Neural cell (in vitro differentiated cells): ENCODE data around the gene LRP5.

Experiments
- SMC3 ChIP-seq: fragments of 450-650 bp; conservative IDR thresholded peaks from 2 replicates; pipeline ENCODE4 v1.6.1; 2014; ENCODE audit warnings: antibody characterized with exemption, mild to moderate bottlenecking, moderate library complexity; ENCODE audit not compliant: poor library complexity
- TF ChIP-seq, protein P1 (sequence below): fragments of 450-650 bp; IDR thresholded peaks from 2 replicates; pipeline ENCODE4 v1.5.1; 2014; ENCODE audit warnings: antibody characterized with exemption, mild to moderate bottlenecking, moderate library complexity; ENCODE audit not compliant: poor library complexity, severe bottlenecking

DNA sequence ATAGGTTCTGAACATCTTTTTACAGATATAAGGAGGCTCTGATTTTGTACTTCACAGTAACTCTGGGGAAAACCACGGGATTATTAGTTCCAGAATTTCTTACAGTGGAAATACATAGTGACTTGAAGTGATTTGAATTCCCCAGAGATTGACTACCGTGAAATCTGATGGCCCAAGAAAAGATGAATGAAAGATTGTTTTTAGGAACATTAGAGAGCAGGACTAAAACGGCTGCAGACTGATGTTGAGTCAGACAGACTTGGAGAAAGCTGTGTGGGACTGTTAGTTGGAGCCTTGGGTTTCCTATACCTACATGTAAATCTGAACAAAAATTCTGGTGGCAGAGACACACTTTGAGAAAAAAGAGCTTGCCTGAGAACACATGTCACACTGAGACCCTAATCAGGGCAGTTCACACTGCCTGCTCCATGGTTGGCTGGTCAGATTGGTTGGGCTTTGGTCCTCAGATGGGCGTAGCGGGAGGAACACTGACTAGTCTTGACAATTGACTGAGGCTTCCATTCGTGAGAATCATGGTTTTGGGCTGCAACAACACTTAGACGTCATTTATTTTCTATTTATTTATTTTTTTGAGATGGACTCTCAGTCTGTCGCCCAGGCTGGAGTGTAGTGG lies 154.9 kb downstream of the LRP5 start:
- TF ChIP-seq, protein P1, sequence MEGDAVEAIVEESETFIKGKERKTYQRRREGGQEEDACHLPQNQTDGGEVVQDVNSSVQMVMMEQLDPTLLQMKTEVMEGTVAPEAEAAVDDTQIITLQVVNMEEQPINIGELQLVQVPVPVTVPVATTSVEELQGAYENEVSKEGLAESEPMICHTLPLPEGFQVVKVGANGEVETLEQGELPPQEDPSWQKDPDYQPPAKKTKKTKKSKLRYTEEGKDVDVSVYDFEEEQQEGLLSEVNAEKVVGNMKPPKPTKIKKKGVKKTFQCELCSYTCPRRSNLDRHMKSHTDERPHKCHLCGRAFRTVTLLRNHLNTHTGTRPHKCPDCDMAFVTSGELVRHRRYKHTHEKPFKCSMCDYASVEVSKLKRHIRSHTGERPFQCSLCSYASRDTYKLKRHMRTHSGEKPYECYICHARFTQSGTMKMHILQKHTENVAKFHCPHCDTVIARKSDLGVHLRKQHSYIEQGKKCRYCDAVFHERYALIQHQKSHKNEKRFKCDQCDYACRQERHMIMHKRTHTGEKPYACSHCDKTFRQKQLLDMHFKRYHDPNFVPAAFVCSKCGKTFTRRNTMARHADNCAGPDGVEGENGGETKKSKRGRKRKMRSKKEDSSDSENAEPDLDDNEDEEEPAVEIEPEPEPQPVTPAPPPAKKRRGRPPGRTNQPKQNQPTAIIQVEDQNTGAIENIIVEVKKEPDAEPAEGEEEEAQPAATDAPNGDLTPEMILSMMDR: no peak
- TF ChIP-seq SMC3: no peak
